AG10803 (cell line): ENCODE results near the gene SLC43A3.

Experiments used
- DNase-seq: peaks from one replicate; pipeline ENCODE4 v3.0.0; 2010; ENCODE audit warnings: low read depth
- H3K4me3 ChIP-seq: 2 replicates; pipeline ENCODE4 v1.5.1; 2011; ENCODE audit warnings: mild to moderate bottlenecking, low read length, control low read depth
- CTCF ChIP-seq: conservative IDR thresholded peaks from 2 replicates; pipeline ENCODE4 v1.5.1; 2011; ENCODE audit warnings: mild to moderate bottlenecking, low read length, control low read depth, inconsistent platforms

The SLC43A3 gene

GRCh38 chr11:57396744-57397143 lies 30.2 kb downstream of the SLC43A3 start:
- H3K4me3 ChIP-seq = no peak overlapping the region
- no peak for TF ChIP-seq CTCF
- no peak for DNase-seq

- no peak overlapping the region for H3K4me3 ChIP-seq
- TF ChIP-seq CTCF = no peak
- DNase-seq = no peak
Observed at GRCh38 chr11:57395905-57396623, 30.9 kb downstream of the SLC43A3 start.

- no peak for DNase-seq
- TF ChIP-seq CTCF = no peak
- H3K4me3 ChIP-seq = no peak overlapping the region
Observed at GRCh38 chr11:57394203-57394965, 32.5 kb downstream of the SLC43A3 start.

GRCh38 chr11:57392763-57393105 lies 34.2 kb downstream of the SLC43A3 start:
- H3K4me3 ChIP-seq = no peak overlapping the region
- DNase-seq = no peak
- no peak for TF ChIP-seq CTCF

- no peak for TF ChIP-seq CTCF
- no peak for DNase-seq
Observed at GRCh38 chr11:57392066-57392762, 34.7 kb downstream of the SLC43A3 start.

GRCh38 chr11:57391539-57391938 lies 35.4 kb downstream of the SLC43A3 start:
- H3K4me3 ChIP-seq = no peak overlapping the region
- no peak for DNase-seq
- no peak for TF ChIP-seq CTCF

More at GRCh38 chr11:57392066-57392762, 34.7 kb downstream of the SLC43A3 start:
- H3K4me3 ChIP-seq = no peak overlapping the region
